ENCODE data around the gene KAZN. TPM values are rescaled to one million over a fixed set of nuclear protein-coding genes. Genes with fewer than 3 reads are reported as not detected.

The KAZN gene
- total and polyA plus RNA-seq, 2 of the 8 experiments (the other 6 are each of a cell fraction or from before 2014, with no cell fraction given): 3.7 to 11.8 TPM

- CTCF ChIA-PET (ENCODE audit: partially characterized antibody): interaction anchor here (1.2 to 2.3 kb wide), 3 partner anchors 9 to 14 kb away, joined by 4 to 6 read pairs (median 5); no protein-coding TSS in a partner anchor
- Histone ChIP-seq H3K9ac (replicated peaks in 1 of 4; ENCODE audit: extremely low read depth in 1 of 4, low read depth in 3 of 4, low read length in 3 of 4) (no peak overlapping the region), H2BK20ac (ENCODE audit: low read length) (no peak overlapping the region), H3K23ac (ENCODE audit: insufficient read length) (no peak overlapping the region), H4K8ac (ENCODE audit: extremely low read depth, insufficient read depth, low read length) (peak overlapping the region; percentile 35; the same call in 1 of the 2 replicates), H2BK120ac (replicated peaks; ENCODE audit: low read depth, low read length) (no peak overlapping the region), H3K79me2 (ENCODE audit: control insufficient read depth in 1 of 2, insufficient read depth in 2 of 2, low read length in 2 of 2) (no peaks in the 10 kb centered on the region), H3K27ac (ENCODE audit: low read depth, low read length) (no peak overlapping the region), H2BK12ac (ENCODE audit: low read depth, low read length) (no peak overlapping the region), H4K5ac (ENCODE audit: insufficient read length, low read depth, low read length) (no peak overlapping the region), H3K56ac (replicated peaks; ENCODE audit: insufficient read length, low read depth, low read length) (no peak overlapping the region), H3K79me1 (ENCODE audit: low read depth, low read length) (no peaks in the 10 kb centered on the region; the same call in 1 of the 2 replicates), H3K18ac (ENCODE audit: extremely low read depth, low read length) (no peak overlapping the region; the same call in 1 of the 2 replicates), H3K27me3 (replicated peaks in 1 of 4; ENCODE audit: control insufficient read depth in 3 of 4, extremely low read depth in 1 of 4, insufficient read depth in 3 of 4, low read length in 3 of 4) (no peaks in the 10 kb centered on the region), H3K23me2 (ENCODE audit: low read depth, low read length) (no peaks in the 10 kb centered on the region; the same call in 1 of the 2 replicates), H3K4me1 (replicated peaks in 1 of 4; ENCODE audit: control insufficient read depth in 3 of 4, insufficient read depth in 4 of 4, low read length in 3 of 4) (no peaks in the 10 kb centered on the region), H2AFZ (ENCODE audit: low read length) (no peak overlapping the region), H3K4me3 (ENCODE audit: extremely low read depth in 1 of 4, insufficient read depth in 2 of 4, low read depth in 3 of 4, low read length in 4 of 4) (no peak overlapping the region), H2BK15ac (ENCODE audit: low read length) (no peak overlapping the region), H3K14ac (ENCODE audit: insufficient read length) (no peak overlapping the region), H4K91ac (replicated peaks; ENCODE audit: insufficient read length, low read length) (no peak overlapping the region), H3K4me2 (ENCODE audit: insufficient read depth in 1 of 2, low read depth in 2 of 2, low read length in 2 of 2) (no peak overlapping the region), H3K36me3 (ENCODE audit: control insufficient read depth in 2 of 4, insufficient read depth in 4 of 4, low read length in 3 of 4) (no peaks in the 10 kb centered on the region), H2AK5ac (ENCODE audit: low read depth, low read length) (no peak overlapping the region), H3K4ac (replicated peaks; ENCODE audit: insufficient read length, low read depth, low read length) (no peak overlapping the region), H3K9me3 (ENCODE audit: insufficient read depth in 2 of 2, low read depth in 1 of 2, low read length in 1 of 2) (no peaks in the 10 kb centered on the region), H2BK5ac (ENCODE audit: low read depth, low read length) (no peak overlapping the region), H4K20me1 (replicated peaks in 1 of 2; ENCODE audit: control insufficient read depth in 1 of 2, insufficient read depth in 2 of 2, low read length in 2 of 2) (no peaks in the 10 kb centered on the region)
- whole genome bisulfite sequencing, 2 experiments (ENCODE audit: extremely low coverage in 1 of 2, insufficient coverage in 1 of 2, insufficient read length in 1 of 2, insufficient replicate concordance in 2 of 2, low coverage in 1 of 2, low lambda C conversion rate in 2 of 2, missing lambda C conversion rate in 1 of 2): 94% methylated on average over 10 of the region's 10 CpGs; no CpG with 5 or more reads in 1 of the 2 experiments
- POLR2A ChIA-PET (ENCODE audit: partially characterized antibody): no interaction called here
- DNase-seq (ENCODE audit: low read depth in 1 of 2, low spot score in 2 of 2): no peak
- FAIRE-seq: no peak
- no peak for TF ChIP-seq RAD21 (IDR thresholded peaks at IDR 0.05 in 1 of 2, conservative IDR thresholded peaks at IDR 0.05 in 1 of 2; ENCODE audit: low read depth in 2 of 2, low read length in 2 of 2)
- no peak for TF ChIP-seq TCF12 (IDR thresholded peaks at IDR 0.05; ENCODE audit: low read depth, low read length)
- TF ChIP-seq RBBP5 (IDR thresholded peaks at IDR 0.05; ENCODE audit: borderline replicate concordance, low read depth, low read length): no peak
- TF ChIP-seq TEAD4 (IDR thresholded peaks at IDR 0.05; ENCODE audit: low read depth, low read length): no peak
- no peak for TF ChIP-seq JUN (IDR thresholded peaks at IDR 0.05; ENCODE audit: low read depth, low read length)
- no peak for TF ChIP-seq CTCF (IDR thresholded peaks at IDR 0.05; ENCODE audit: control extremely low read depth in 1 of 3, insufficient read depth in 1 of 3, low read depth in 1 of 3, low read length in 3 of 3)
- no peak for TF ChIP-seq RXRA (IDR thresholded peaks at IDR 0.05; ENCODE audit: insufficient read depth, low read depth, low read length)
- no peak for TF ChIP-seq TBP (IDR thresholded peaks at IDR 0.05; ENCODE audit: low read depth, low read length)
These were observed 482.0 kb downstream of the KAZN start for GRCh38 chr1:15080328-15081007.
